ENCODE results near the gene NSUN5.
"Not testable (repeated sequence)": the region's sequence is repeated elsewhere in the genome, so short reads cannot be mapped to it uniquely, and the experiment has no call there.

DNA sequence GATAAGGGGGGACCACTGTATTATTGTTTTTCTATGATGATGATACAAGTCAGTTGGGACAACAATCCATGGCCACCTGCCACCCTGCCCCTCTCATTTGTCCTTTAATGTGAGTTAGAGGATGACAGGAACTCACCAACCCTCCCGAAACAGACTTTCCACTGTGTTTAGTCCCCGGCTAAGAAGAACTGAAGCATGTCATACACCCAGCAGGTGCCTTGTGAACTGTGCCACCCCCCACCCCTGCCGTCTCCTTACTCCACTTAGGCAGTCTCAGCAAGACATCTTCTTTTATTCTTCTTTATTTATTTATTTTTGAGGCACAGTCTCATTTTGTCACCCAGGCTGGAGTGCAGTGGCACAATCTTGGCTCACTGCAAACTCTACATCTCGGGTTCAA lies 40.8 kb downstream of the NSUN5 start:
- not testable (repeated sequence) for TF ChIP-seq CTCF (IDR thresholded peaks at IDR 0.05); ETV6 (CRISPR knock-in tag; IDR thresholded peaks at IDR 0.05); NFYB (CRISPR knock-in tag; conservative IDR thresholded peaks at IDR 0.05; ENCODE audit: low read depth); GABPB1 (CRISPR knock-in tag; IDR thresholded peaks at IDR 0.05)
- TF ChIP-seq, protein P1, sequence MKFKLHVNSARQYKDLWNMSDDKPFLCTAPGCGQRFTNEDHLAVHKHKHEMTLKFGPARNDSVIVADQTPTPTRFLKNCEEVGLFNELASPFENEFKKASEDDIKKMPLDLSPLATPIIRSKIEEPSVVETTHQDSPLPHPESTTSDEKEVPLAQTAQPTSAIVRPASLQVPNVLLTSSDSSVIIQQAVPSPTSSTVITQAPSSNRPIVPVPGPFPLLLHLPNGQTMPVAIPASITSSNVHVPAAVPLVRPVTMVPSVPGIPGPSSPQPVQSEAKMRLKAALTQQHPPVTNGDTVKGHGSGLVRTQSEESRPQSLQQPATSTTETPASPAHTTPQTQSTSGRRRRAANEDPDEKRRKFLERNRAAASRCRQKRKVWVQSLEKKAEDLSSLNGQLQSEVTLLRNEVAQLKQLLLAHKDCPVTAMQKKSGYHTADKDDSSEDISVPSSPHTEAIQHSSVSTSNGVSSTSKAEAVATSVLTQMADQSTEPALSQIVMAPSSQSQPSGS (CRISPR knock-in tag; IDR thresholded peaks at IDR 0.05; ENCODE audit: borderline replicate concordance, low read depth) = not testable (repeated sequence)
